ENCODE measurements around the gene IL22RA1.

- TF ChIP-seq, protein P1, sequence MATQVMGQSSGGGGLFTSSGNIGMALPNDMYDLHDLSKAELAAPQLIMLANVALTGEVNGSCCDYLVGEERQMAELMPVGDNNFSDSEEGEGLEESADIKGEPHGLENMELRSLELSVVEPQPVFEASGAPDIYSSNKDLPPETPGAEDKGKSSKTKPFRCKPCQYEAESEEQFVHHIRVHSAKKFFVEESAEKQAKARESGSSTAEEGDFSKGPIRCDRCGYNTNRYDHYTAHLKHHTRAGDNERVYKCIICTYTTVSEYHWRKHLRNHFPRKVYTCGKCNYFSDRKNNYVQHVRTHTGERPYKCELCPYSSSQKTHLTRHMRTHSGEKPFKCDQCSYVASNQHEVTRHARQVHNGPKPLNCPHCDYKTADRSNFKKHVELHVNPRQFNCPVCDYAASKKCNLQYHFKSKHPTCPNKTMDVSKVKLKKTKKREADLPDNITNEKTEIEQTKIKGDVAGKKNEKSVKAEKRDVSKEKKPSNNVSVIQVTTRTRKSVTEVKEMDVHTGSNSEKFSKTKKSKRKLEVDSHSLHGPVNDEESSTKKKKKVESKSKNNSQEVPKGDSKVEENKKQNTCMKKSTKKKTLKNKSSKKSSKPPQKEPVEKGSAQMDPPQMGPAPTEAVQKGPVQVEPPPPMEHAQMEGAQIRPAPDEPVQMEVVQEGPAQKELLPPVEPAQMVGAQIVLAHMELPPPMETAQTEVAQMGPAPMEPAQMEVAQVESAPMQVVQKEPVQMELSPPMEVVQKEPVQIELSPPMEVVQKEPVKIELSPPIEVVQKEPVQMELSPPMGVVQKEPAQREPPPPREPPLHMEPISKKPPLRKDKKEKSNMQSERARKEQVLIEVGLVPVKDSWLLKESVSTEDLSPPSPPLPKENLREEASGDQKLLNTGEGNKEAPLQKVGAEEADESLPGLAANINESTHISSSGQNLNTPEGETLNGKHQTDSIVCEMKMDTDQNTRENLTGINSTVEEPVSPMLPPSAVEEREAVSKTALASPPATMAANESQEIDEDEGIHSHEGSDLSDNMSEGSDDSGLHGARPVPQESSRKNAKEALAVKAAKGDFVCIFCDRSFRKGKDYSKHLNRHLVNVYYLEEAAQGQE (IDR thresholded peaks at IDR 0.05; ENCODE audit: borderline replicate concordance), result no peak
- no peak for TF ChIP-seq CTCF (IDR thresholded peaks at IDR 0.05; ENCODE audit: poor library complexity, severe bottlenecking)
- TF ChIP-seq RAD21 (conservative IDR thresholded peaks at IDR 0.05), result no peak
- no peak for TF ChIP-seq POLR2AphosphoS5 (IDR thresholded peaks at IDR 0.05)
These were observed 43.8 kb downstream of the IL22RA1 start for GRCh38 chr1:24098943-24099638.
